ENCODE data around the gene POLR1D. TPM values are rescaled to one million over a fixed set of nuclear protein-coding genes. Genes with fewer than 3 reads are reported as not detected.

POLR1D gene
- total RNA-seq, 1 experiment from 2014 or later, result 198 TPM

- TF ChIP-seq AFF4 (CRISPR knock-in tag; IDR thresholded peaks at IDR 0.05; ENCODE audit: borderline replicate concordance) (no peak), ZNF425 (CRISPR knock-in tag; conservative IDR thresholded peaks at IDR 0.05) (no peak)
Observed at GRCh38 chr13:27592865-27593264, 28.8 kb upstream of the POLR1D start (continued).

- DNase-seq (ENCODE audit: low spot score), result no peak
- H3K27ac Mint-ChIP-seq, result no peak overlapping the region
- POLR2A ChIA-PET, result no interaction called here
- H3K9me3 Mint-ChIP-seq, result peaks cover 2% of the 10 kb centered on the region
- no peak overlapping the region for H3K4me3 Mint-ChIP-seq
- ATAC-seq, result no peak
- no peaks in the 10 kb centered on the region for H3K27me3 Mint-ChIP-seq (ENCODE audit: low read depth)
- H3K4me1 Mint-ChIP-seq, result no peaks in the 10 kb centered on the region
- CTCF ChIA-PET, result no interaction called here
- H3K36me3 Mint-ChIP-seq, result peaks cover 2% of the 10 kb centered on the region; the same call in 1 of the 2 replicates
- no peak for TF ChIP-seq NFE2L1 (CRISPR knock-in tag; IDR thresholded peaks at IDR 0.05)
- TF ChIP-seq OVOL2 (CRISPR knock-in tag; IDR thresholded peaks at IDR 0.05; ENCODE audit: borderline replicate concordance), result no peak
- no peak for TF ChIP-seq E2F1 (CRISPR knock-in tag; IDR thresholded peaks at IDR 0.05)
- TF ChIP-seq E2F5 (CRISPR knock-in tag; IDR thresholded peaks at IDR 0.05), result no peak
- TF ChIP-seq, protein P1, sequence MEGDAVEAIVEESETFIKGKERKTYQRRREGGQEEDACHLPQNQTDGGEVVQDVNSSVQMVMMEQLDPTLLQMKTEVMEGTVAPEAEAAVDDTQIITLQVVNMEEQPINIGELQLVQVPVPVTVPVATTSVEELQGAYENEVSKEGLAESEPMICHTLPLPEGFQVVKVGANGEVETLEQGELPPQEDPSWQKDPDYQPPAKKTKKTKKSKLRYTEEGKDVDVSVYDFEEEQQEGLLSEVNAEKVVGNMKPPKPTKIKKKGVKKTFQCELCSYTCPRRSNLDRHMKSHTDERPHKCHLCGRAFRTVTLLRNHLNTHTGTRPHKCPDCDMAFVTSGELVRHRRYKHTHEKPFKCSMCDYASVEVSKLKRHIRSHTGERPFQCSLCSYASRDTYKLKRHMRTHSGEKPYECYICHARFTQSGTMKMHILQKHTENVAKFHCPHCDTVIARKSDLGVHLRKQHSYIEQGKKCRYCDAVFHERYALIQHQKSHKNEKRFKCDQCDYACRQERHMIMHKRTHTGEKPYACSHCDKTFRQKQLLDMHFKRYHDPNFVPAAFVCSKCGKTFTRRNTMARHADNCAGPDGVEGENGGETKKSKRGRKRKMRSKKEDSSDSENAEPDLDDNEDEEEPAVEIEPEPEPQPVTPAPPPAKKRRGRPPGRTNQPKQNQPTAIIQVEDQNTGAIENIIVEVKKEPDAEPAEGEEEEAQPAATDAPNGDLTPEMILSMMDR (IDR thresholded peaks at IDR 0.05), result no peak
Observed at GRCh38 chr13:27593267-27593666, 28.4 kb upstream of the POLR1D start.

- H3K27ac Mint-ChIP-seq, result no peak overlapping the region
- no peak for DNase-seq (ENCODE audit: low spot score)
- no peaks in the 10 kb centered on the region for H3K9me3 Mint-ChIP-seq
- ATAC-seq, result no peak
- ChIA-PET POLR2A (no interaction called here), CTCF (no interaction called here)
- no peak overlapping the region for H3K4me3 Mint-ChIP-seq
- H3K27me3 Mint-ChIP-seq (ENCODE audit: low read depth), result no peaks in the 10 kb centered on the region
- peaks cover 11% of the 10 kb centered on the region for H3K4me1 Mint-ChIP-seq
- H3K36me3 Mint-ChIP-seq, result no peaks in the 10 kb centered on the region
- TF ChIP-seq, protein P2, sequence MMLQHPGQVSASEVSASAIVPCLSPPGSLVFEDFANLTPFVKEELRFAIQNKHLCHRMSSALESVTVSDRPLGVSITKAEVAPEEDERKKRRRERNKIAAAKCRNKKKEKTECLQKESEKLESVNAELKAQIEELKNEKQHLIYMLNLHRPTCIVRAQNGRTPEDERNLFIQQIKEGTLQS (CRISPR knock-in tag; conservative IDR thresholded peaks at IDR 0.05), result no peak
- no peak for TF ChIP-seq AR (CRISPR knock-in tag; IDR thresholded peaks at IDR 0.05)
- no peak for TF ChIP-seq ATF2 (CRISPR knock-in tag; IDR thresholded peaks at IDR 0.05; ENCODE audit: borderline replicate concordance, low read depth)
- no peak for TF ChIP-seq SMAD4 (CRISPR knock-in tag; IDR thresholded peaks at IDR 0.05)
- TF ChIP-seq ZSCAN18 (CRISPR knock-in tag; IDR thresholded peaks at IDR 0.05), result no peak
- TF ChIP-seq, protein P3, sequence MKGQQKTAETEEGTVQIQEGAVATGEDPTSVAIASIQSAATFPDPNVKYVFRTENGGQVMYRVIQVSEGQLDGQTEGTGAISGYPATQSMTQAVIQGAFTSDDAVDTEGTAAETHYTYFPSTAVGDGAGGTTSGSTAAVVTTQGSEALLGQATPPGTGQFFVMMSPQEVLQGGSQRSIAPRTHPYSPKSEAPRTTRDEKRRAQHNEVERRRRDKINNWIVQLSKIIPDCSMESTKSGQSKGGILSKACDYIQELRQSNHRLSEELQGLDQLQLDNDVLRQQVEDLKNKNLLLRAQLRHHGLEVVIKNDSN (CRISPR knock-in tag; IDR thresholded peaks at IDR 0.05), result no peak
- no peak for TF ChIP-seq IRF2 (CRISPR knock-in tag; IDR thresholded peaks at IDR 0.05; ENCODE audit: borderline replicate concordance, low read depth)
Observed at GRCh38 chr13:27595055-27595811, 26.5 kb upstream of the POLR1D start.
